ENCODE measurements around the gene IGSF21. TPM values are rescaled to one million over a fixed set of nuclear protein-coding genes. Genes with fewer than 3 reads are reported as not detected.

The IGSF21 gene
- total and polyA plus RNA-seq, 2 of the 4 experiments (the other 2 are of a cell fraction) = not detected

DNA sequence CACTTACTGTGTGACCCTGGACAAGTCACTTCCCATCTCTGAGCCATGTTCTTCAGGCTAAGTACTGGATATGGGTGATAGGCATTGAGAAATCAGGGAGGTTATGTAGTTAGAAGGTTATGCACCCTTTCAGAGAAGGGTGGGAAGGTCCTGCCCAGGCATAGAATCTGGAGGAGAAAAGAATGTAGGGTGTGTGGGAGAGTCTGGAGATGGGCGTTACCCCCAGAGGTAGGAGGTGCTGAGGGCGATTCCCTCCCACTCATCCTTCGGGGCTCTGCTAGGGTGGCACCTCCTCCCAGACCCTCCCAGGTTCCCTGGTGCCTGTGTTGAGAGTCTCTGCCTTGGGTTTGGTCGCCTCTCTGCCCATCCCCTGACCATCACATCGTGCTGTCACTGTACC is 51.1 kb downstream of the IGSF21 start:
- H3K18ac ChIP-seq (ENCODE audit: low read depth, low read length) = no peak overlapping the region
- H2AFZ ChIP-seq (replicated peaks; ENCODE audit: low read length, poor library complexity) = no peak overlapping the region
- H4K20me1 ChIP-seq (ENCODE audit: insufficient read depth, low read length) = no peaks in the 10 kb centered on the region
- no peak overlapping the region for H3K4me2 ChIP-seq (ENCODE audit: low read depth, low read length)
- H3K14ac ChIP-seq (replicated peaks; ENCODE audit: low read depth, low read length) = no peak overlapping the region
- intact Hi-C loops (cut with micrococcal nuclease) = no loop called here
- H3K4me3 ChIP-seq (ENCODE audit: insufficient read depth, low read depth, low read length) = no peak overlapping the region
- no peak overlapping the region for H4K8ac ChIP-seq (ENCODE audit: low read depth in 2 of 2, low read length in 2 of 2)
- H2AK5ac ChIP-seq (ENCODE audit: low read depth, low read length) = no peak overlapping the region
- no peak overlapping the region for H2BK5ac ChIP-seq (ENCODE audit: low read depth, low read length, poor library complexity, severe bottlenecking)
- H3K9me1 ChIP-seq (ENCODE audit: insufficient read depth, low read length) = no peaks in the 10 kb centered on the region
- H3K9me3 ChIP-seq (ENCODE audit: control insufficient read depth, insufficient read depth, low read length) = no peaks in the 10 kb centered on the region
- H3K23ac ChIP-seq (ENCODE audit: low read depth, low read length) = no peak overlapping the region
- no peaks in the 10 kb centered on the region for H3K4me1 ChIP-seq (ENCODE audit: control insufficient read depth, insufficient read depth, low read length)
- no peak overlapping the region for H2AK9ac ChIP-seq (replicated peaks; ENCODE audit: low read depth, low read length, poor library complexity)
- no peak for ATAC-seq (ENCODE audit: low read depth)
- H3K56ac ChIP-seq (ENCODE audit: extremely low read depth, insufficient read depth, low read length) = no peak overlapping the region
- H4K5ac ChIP-seq (ENCODE audit: low read depth, low read length) = no peak overlapping the region
- no peak overlapping the region for H4K91ac ChIP-seq (ENCODE audit: insufficient read depth, low read depth, low read length)
- no CpG with 5 or more reads among the region's 5 CpGs for WGBS, 2 experiments (ENCODE audit: extremely low coverage in 2 of 2, insufficient read length in 1 of 2)
- H2BK20ac ChIP-seq (ENCODE audit: low read depth, low read length) = no peak overlapping the region
- H3K79me1 ChIP-seq (ENCODE audit: low read depth in 1 of 2, low read length in 2 of 2) = no peaks in the 10 kb centered on the region
- dilution Hi-C loops (cut with HindIII; ENCODE audit: low sequenced_read_pairs, unreplicated experiment) = no loop called here
- H3K36me3 ChIP-seq (ENCODE audit: control insufficient read depth, insufficient read depth, low read length) = no peaks in the 10 kb centered on the region
- H3K9ac ChIP-seq (ENCODE audit: low read depth, low read length) = no peak overlapping the region
- ChIA-PET POLR2A (ENCODE audit: unreplicated experiment) (no interaction called here), CTCF (no interaction called here)
- no peak overlapping the region for H2BK120ac ChIP-seq (ENCODE audit: low read depth, low read length)
- no peak overlapping the region for H3K4ac ChIP-seq (ENCODE audit: low read depth, low read length)
- no peaks in the 10 kb centered on the region for H3K27me3 ChIP-seq (ENCODE audit: control insufficient read depth, insufficient read depth, low read length)
- no peak overlapping the region for H3K27ac ChIP-seq (ENCODE audit: insufficient read depth, low read length)
- BruUV-seq (replicated peaks) = no TSS peak
- no peak for TF ChIP-seq NFE2L2 (IDR thresholded peaks at IDR 0.05; ENCODE audit: low read depth, low read length)
- TF ChIP-seq BHLHE40 (IDR thresholded peaks at IDR 0.05; ENCODE audit: low read depth, low read length) = no peak
- no peak for TF ChIP-seq RAD21 (IDR thresholded peaks at IDR 0.05; ENCODE audit: low read length)
- TF ChIP-seq MXI1 (IDR thresholded peaks at IDR 0.05; ENCODE audit: borderline replicate concordance, low read depth, low read length) = no peak
- no peak for TF ChIP-seq POLR2A (IDR thresholded peaks at IDR 0.05; ENCODE audit: low read depth, low read length)
- TF ChIP-seq, protein P1, sequence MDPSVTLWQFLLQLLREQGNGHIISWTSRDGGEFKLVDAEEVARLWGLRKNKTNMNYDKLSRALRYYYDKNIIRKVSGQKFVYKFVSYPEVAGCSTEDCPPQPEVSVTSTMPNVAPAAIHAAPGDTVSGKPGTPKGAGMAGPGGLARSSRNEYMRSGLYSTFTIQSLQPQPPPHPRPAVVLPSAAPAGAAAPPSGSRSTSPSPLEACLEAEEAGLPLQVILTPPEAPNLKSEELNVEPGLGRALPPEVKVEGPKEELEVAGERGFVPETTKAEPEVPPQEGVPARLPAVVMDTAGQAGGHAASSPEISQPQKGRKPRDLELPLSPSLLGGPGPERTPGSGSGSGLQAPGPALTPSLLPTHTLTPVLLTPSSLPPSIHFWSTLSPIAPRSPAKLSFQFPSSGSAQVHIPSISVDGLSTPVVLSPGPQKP (IDR thresholded peaks at IDR 0.05; ENCODE audit: borderline replicate concordance, low read depth, low read length) = no peak
- no peak for TF ChIP-seq CHD1 (IDR thresholded peaks at IDR 0.05; ENCODE audit: low read depth, low read length)
- TF ChIP-seq, protein P2, sequence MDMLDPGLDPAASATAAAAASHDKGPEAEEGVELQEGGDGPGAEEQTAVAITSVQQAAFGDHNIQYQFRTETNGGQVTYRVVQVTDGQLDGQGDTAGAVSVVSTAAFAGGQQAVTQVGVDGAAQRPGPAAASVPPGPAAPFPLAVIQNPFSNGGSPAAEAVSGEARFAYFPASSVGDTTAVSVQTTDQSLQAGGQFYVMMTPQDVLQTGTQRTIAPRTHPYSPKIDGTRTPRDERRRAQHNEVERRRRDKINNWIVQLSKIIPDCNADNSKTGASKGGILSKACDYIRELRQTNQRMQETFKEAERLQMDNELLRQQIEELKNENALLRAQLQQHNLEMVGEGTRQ (IDR thresholded peaks at IDR 0.05; ENCODE audit: low read depth, low read length) = no peak
- no peak for TF ChIP-seq SMC3 (IDR thresholded peaks at IDR 0.05; ENCODE audit: low read depth, low read length)
- TF ChIP-seq, protein P3, sequence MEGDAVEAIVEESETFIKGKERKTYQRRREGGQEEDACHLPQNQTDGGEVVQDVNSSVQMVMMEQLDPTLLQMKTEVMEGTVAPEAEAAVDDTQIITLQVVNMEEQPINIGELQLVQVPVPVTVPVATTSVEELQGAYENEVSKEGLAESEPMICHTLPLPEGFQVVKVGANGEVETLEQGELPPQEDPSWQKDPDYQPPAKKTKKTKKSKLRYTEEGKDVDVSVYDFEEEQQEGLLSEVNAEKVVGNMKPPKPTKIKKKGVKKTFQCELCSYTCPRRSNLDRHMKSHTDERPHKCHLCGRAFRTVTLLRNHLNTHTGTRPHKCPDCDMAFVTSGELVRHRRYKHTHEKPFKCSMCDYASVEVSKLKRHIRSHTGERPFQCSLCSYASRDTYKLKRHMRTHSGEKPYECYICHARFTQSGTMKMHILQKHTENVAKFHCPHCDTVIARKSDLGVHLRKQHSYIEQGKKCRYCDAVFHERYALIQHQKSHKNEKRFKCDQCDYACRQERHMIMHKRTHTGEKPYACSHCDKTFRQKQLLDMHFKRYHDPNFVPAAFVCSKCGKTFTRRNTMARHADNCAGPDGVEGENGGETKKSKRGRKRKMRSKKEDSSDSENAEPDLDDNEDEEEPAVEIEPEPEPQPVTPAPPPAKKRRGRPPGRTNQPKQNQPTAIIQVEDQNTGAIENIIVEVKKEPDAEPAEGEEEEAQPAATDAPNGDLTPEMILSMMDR (conservative IDR thresholded peaks at IDR 0.05; ENCODE audit: low read depth, low read length) = no peak
- TF ChIP-seq MAFK (IDR thresholded peaks at IDR 0.05; ENCODE audit: low read depth, low read length) = no peak
- no peak for TF ChIP-seq RCOR1 (IDR thresholded peaks at IDR 0.05; ENCODE audit: insufficient replicate concordance, low read length)
- DNase-seq = no peak
- H2BK15ac ChIP-seq (ENCODE audit: low read depth, low read length) = no peak overlapping the region
- in situ Hi-C loops (cut with MboI; ENCODE audit: low sequenced_read_pairs) = no loop called here

All from IMR-90 (cell line).